HG03066 (cell line): ENCODE measurements around the gene STAP1.
"Not testable (repeated sequence)": the region's sequence is repeated elsewhere in the genome, so short reads cannot be mapped to it uniquely, and the experiment has no call there.

Experiments used
- ATAC-seq: cut with Tn5 transposase; IDR thresholded peaks from one replicate; pipeline ENCODE4 v1.9.1; 2021; ENCODE audit warnings: low read depth; ENCODE audit not compliant: unreplicated experiment

Gene STAP1

DNA sequence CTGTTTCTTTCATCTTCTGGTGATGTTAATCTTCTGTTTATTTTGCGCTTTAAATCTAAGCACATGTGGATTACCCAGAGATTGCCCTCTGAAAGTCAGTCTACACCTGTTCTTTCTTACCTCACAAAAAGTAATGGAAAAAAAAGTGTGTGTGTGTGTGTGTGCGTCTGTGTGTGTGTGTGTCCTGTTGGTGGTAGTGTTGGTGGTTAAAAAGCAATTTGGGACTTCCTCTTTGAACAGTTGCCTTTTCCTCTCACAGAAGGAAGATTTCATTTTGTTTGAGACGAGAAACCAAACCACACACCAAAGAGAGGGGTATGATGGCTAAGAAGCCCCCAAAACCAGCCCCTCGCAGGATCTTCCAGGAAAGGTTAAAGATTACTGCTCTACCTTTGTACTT lies at the start of gene STAP1:
Gene STAP1, plus strand, starts transcription at position 235 of the 400 bp plus-strand sequence. Its CDS starts 83 bp downstream, at position 318.
- peak; percentile 59 for ATAC-seq

GRCh38 chr4:67512501-67512900 lies 46.0 kb upstream of the STAP1 start:
- no peak for ATAC-seq

GRCh38 chr4:67520141-67520540 lies 38.4 kb upstream of the STAP1 start:
- no peak for ATAC-seq

DNA sequence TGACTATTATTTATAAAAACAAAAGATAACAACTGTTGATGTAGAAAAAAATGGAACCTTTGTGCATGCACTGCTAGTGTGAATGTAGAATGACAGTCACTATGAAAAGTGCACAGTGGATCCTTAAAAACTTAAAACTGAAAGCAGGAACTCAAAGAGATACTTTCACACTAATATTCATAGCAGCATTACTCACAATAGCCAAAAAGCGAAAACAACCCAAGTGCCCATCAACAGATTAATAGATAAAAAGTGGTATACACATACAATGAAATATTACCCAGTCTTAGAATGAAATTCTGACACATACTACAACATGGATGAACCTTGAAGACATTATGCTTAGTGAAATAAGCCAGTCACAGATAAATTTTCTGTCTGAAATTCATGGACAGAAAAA lies 37.0 kb upstream of the STAP1 start:
- no peak for ATAC-seq

GRCh38 chr4:67522230-67522629 lies 36.3 kb upstream of the STAP1 start:
- no peak for ATAC-seq

DNA sequence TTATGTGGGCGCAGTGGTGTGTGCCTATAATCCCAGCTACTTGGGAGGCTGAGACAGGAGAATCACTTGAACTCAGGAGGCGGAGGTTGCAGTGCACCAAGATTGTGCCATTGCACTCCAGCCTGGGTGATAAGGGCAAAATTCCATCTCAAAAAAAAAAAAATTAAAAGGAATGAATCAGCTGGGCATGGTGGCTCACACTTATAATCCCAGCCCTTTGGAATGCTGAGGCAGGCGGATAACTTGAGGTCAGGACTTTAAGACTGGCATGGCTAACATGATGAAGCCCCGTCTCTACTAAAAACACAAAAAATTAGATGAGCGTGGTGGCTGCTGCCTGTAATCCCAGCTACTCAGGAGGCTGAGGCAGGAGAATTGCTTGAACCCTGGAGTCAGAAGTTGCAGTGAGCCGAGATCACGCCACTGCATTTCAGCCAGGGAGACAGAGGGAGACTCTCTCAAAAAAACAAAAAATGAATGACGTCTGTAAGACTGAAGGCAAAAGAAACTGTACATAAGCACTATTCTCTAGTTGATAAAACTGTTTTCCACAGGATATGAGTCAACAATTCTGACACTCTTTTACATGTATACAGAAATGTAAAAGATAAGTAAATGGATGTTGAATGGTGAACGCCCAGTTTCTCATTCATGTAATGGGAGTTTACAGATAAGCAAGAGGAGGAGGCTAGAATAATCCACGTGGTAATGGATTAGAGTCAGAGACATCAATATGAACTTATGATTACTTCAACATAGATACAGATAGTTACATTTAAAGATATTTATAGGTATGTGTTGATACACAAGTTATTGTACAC lies 35.5 kb upstream of the STAP1 start:
- ATAC-seq = no peak

- ATAC-seq = not testable (repeated sequence)
Measured at GRCh38 chr4:67524140-67524539, 34.4 kb upstream of the STAP1 start.

- ATAC-seq = no peak
Measured at GRCh38 chr4:67531379-67531962, 27.1 kb upstream of the STAP1 start.

GRCh38 chr4:67532397-67532796 lies 26.1 kb upstream of the STAP1 start:
- ATAC-seq = not testable (repeated sequence)

- ATAC-seq = no peak
Measured at GRCh38 chr4:67533112-67533511, 25.4 kb upstream of the STAP1 start.

DNA sequence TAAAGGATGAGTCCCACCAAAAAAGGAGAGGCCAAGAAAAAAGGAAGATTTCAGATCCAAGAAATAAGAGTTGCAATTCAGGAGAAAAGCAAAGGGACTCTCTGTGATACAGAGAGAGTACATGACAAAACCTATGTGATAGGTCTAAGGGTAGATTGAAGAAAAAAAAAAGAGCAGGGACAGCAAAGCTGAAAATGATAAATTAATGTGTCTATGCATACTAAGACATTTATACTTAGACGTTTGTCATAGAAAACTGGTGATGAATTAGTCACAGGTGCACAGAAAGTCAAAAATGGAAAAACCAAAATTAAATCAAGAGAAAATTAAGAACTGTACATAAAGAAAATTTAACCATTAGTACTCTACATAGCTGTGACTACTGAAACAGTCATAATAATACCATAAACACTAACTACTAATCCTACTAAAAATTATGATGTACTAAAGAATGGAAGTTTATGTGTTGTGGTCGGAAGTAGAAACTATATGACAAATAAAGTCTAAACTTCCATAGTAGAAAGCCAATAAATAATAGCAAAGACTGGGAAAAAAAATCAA lies 23.2 kb upstream of the STAP1 start:
- no peak for ATAC-seq

GRCh38 chr4:67539830-67540229 lies 18.7 kb upstream of the STAP1 start:
- no peak for ATAC-seq

DNA sequence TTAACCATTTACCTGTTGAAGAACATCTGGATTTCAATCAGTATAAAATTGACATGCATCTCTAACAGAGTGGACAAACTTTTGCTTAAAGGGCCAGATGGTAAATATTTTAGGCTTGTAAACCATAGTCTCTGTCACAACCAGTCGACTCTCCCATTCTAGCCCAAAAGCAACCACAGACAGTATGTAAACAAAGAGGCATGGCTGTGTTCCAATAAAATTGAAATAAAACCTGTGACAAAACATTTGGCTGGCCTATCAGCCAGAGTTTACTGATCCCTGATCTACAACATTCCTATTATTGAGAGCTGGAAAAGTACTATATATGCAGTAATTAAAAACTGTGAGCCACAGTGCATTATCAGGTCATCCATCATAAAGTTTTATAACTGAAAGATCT lies 16.5 kb upstream of the STAP1 start:
- no peak for ATAC-seq

GRCh38 chr4:67545199-67546003 lies 13.1 kb upstream of the STAP1 start, which contains the start of gene CENPC:
Gene CENPC (minus strand): TSS chr4:67545503. CDS start chr4:67545355, 148 bp downstream.
- ATAC-seq = peak; percentile 93

- no peak for ATAC-seq
Measured at GRCh38 chr4:67546004-67546356, 12.5 kb upstream of the STAP1 start.

- no peak for ATAC-seq
Measured at GRCh38 chr4:67546971-67547370, 11.6 kb upstream of the STAP1 start.

GRCh38 chr4:67549123-67549522 lies 9.4 kb upstream of the STAP1 start:
- peak; percentile 20 for ATAC-seq

DNA sequence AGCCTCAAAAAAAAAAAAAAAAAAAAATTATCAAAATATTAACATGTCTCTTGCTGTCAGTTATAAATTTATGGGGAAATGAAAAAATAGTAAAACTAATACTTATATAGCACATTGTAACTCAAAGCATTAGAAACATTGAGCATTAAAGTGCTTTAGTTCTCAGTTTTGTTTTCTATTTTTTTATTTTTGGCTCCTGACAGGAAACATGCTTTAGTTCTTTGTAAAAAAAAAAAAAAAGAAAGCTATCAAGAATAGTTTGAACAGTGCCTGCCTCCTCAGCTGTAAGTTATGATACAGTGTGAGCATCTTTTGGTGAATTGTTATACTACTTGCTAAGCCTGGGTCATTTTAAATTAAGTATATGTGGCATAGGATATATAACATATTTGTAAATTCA lies 8.1 kb upstream of the STAP1 start:
- peak; percentile 39 for ATAC-seq

DNA sequence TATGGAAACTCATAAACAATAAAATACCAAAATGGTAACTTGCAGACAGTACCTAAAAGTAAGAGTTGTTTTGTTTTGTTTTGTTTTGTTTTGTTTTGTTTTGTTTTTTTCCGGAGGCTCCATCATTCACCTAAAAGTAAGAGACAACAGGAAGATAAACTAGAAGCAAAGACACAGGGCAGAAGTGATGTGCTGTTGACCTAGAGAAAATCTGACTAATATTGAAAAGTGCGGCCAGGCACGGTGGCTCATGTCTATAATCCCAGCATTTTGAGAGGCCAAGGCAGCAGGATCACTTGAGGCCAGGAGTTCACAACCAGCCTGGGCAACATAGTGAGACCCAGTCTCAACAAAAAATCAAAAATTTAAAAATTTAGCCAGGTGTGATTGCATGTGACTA lies 7.7 kb upstream of the STAP1 start:
- peak; percentile 38 for ATAC-seq

DNA sequence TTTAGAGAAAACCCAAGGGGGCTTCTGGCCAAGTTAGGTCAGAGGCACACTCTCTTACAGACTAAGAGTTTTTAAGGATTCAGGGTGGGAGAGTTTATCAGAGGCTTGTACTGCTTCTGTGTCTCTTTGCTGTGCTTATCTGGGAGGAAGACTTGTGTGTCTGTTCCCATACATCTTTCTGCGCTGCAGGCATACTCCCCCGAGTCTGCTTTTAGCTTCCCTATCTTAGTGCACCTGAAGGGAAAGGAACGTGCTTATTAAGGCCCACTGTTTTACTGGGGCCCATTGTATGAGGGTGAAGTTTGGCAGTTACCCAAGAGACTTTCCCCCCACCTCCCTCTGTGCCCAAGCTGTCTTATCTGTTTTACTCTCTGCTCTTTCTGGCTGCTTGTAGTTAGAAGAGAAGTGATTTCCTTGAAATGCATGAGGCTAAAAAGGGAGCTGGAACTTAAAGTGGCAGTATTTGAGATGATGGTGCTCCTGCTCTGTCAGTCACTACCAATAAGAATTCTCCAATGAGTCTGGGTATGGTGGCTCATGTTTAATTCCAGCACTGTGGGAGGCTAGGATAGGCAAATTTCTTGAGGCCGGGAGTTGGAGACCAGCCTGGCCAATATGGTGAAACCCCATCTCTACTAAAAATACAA lies 6.3 kb upstream of the STAP1 start:
- ATAC-seq = not testable (repeated sequence)
